Psoas muscle (tissue), 8 donors: ENCODE data around the gene FAM120B. TPM values are rescaled to one million over a fixed set of nuclear protein-coding genes. Genes with fewer than 3 reads are reported as not detected.
A peak's percentile ranks its signal among the peaks of the same experiment; 100 is the strongest.

ENCODE experiments used
- ATAC-seq, 4 donors: fragments of 200-7000 bp; cut with Tn5 transposase; one replicate each; pipeline ENCODE4 v1.9.1; 2020; ENCODE audit warnings: moderate library complexity in 3 of 4, mild to moderate bottlenecking in 2 of 4
- DNase-seq, 2 donors: peaks; one replicate each; pipeline ENCODE4 v3.0.0-alpha.2; 2020
- H3K27ac ChIP-seq: fragments of 200-600 bp; one replicate; pipeline ENCODE4 v1.8.0; 2022
- H3K27me3 ChIP-seq, 3 donors: fragments of 200-600 bp in 1 of 3; one replicate each; pipeline versions ENCODE4 v1.6.1 to v1.8.0; 2013 to 2022; ENCODE audit warnings: low read length in 2 of 3, mild to moderate bottlenecking in 2 of 3, moderate library complexity in 1 of 3; ENCODE audit not compliant: insufficient read depth in 3 of 3
- H3K36me3 ChIP-seq, 2 donors: fragments of 200-600 bp in 1 of 2; one replicate each; pipeline versions ENCODE4 v1.6.1 to v1.8.0; 2013 to 2022; ENCODE audit warnings: low read depth in 1 of 2, mild to moderate bottlenecking in 1 of 2, moderate library complexity in 1 of 2; ENCODE audit not compliant: insufficient read depth in 1 of 2
- H3K4me1 ChIP-seq: fragments of 200-600 bp; one replicate; pipeline ENCODE4 v1.8.0; 2022
- H3K4me3 ChIP-seq: fragments of 200-600 bp; one replicate; pipeline ENCODE4 v1.8.0; 2022; ENCODE audit warnings: mild to moderate bottlenecking
- H3K9me3 ChIP-seq: fragments of 200-600 bp; one replicate; pipeline ENCODE4 v1.8.0; 2022
- WGBS, 3 donors: extraction: QIAGEN DNeasy Blood & Tissue Kit; methylation state at CpG; one replicate each; pipeline versions ENCODE4 v1.1.6 to v1.1.7; 2013; 5-methylcytosine and 5-hydroxymethylcytosine counted together
- intact Hi-C, 2 donors: fragments of 100-400 bp; cut with DNase I; formaldehyde crosslinking; loops; one replicate each; pipeline versions ENCODE4 v1.11.0 to v1.14.2; 2022
- polyA plus RNA-seq, 3 donors: library from polyadenylated mRNA; stranded (reverse); fragments of 200-250 nt; gene quantifications; one replicate each; pipeline ENCODE4 v1.2.3, GENCODE V29; 2013
- total RNA-seq, 4 donors: library from RNA; stranded (reverse); fragmentation: NEBNext Ultra II Directional in 2 of 4; extraction: Animal tissue kit (Norgen Biotek cat#: 25700) in 2 of 4; gene quantifications; one replicate each; pipeline versions ENCODE4 v1.2.1 to v1.2.4, GENCODE V29; 2021 to 2023
- TF ChIP-seq, protein P1 (sequence below): fragments of 200-600 bp; IDR thresholded peaks from one replicate; pipeline ENCODE4 v1.8.0; 2022; ENCODE audit warnings: antibody characterized with exemption
- donor health status: healthy with polysubstance abuse.
- donor health status: DM: no; HTN: no; CAD: no; lungs with moderate emphysema.
- donor health status: Bipolar disorder and iron deficiency.
- donor health status: healthy.
- donor health status: DM: yes; HTN: yes; CAD: no.
- donor health status: DM: no; HTN: no; CAD: no.
- donor health status: DM: no; HTN: no; CAD: no.
- donor health status: DM: yes; HTN: yes; CAD: no.

The FAM120B gene
- total and polyA plus RNA-seq, 7 donors: 9.2 to 24.2 (median 19.4) TPM

- no peaks in the 10 kb centered on the region for H3K27me3 ChIP-seq
- DNase-seq (no peak), ATAC-seq (peak; percentile 28 to 81 (median 61))
- H3K36me3 ChIP-seq: peaks cover 0 to 12% of the 10 kb centered on the region in 2 donors
- WGBS, 3 donors: 57 to 78% (median 60%) methylated on average over 11 of the region's 11 CpGs
- H3K27ac ChIP-seq: peak overlapping the region; percentile 74
- no peaks in the 10 kb centered on the region for H3K9me3 ChIP-seq
- intact Hi-C loops: no loop called here
- TF ChIP-seq, protein P1, sequence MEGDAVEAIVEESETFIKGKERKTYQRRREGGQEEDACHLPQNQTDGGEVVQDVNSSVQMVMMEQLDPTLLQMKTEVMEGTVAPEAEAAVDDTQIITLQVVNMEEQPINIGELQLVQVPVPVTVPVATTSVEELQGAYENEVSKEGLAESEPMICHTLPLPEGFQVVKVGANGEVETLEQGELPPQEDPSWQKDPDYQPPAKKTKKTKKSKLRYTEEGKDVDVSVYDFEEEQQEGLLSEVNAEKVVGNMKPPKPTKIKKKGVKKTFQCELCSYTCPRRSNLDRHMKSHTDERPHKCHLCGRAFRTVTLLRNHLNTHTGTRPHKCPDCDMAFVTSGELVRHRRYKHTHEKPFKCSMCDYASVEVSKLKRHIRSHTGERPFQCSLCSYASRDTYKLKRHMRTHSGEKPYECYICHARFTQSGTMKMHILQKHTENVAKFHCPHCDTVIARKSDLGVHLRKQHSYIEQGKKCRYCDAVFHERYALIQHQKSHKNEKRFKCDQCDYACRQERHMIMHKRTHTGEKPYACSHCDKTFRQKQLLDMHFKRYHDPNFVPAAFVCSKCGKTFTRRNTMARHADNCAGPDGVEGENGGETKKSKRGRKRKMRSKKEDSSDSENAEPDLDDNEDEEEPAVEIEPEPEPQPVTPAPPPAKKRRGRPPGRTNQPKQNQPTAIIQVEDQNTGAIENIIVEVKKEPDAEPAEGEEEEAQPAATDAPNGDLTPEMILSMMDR: no peak
- H3K4me1 ChIP-seq: peaks cover 24% of the 10 kb centered on the region
- peak overlapping the region; percentile 39 for H3K4me3 ChIP-seq
These were observed 66.1 kb downstream of the FAM120B start for GRCh38 chr6:170372380-170373325.

DNA sequence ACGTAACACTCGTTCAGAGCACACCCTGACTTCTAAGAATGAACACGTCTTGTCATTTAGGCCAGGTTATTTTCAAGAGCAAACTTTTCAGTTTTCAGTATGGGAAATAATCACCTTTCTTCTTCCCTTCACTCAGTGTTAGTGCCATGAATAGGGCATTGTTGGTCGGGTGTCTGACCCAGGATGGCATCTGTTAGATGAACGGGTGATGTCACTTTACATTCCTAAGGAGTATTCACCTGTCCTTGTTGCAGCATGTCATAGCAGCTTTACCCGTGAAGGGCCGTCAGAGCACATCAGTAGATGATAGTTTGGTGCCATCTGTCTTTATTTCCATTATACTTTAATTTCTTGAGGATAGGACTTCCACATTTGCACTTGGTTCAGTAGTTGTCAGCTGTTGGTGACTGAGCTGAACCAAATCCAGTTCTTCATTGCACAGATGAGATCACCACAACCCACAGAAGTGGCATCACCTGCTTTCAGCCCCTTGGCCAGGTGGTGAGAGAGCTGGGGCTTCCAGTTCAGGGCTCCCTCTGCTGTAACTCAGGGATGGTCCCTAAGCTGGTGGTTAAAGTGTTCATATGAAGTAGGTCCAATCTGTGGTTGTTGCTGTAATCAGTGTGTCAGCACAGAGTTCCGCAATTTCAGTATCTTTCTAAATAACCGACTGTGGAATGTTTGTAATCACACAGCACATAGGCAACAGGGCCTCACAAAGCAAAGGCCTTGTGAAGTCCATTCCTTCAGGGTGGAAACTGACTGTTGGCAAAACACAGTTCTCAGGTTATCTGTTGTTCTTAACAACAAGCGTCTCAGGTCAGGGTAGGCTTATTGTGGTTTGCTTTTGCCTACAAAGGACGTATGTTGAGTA is 68.2 kb downstream of the FAM120B start:
- DNase-seq: no peak
- 75 to 89% (median 82%) methylated on average over 11 of the region's 11 CpGs for WGBS, 3 donors
- Histone ChIP-seq H3K4me1 (peaks cover 18% of the 10 kb centered on the region), H3K27me3 (no peaks in the 10 kb centered on the region), H3K9me3 (no peaks in the 10 kb centered on the region), H3K27ac (no peak overlapping the region), H3K4me3 (no peak overlapping the region), H3K36me3 (peaks cover 0 to 6% of the 10 kb centered on the region in 2 donors)
- ATAC-seq: peak in 3 of 4 donors; percentile 22 to 48 (median 29)
- TF ChIP-seq, protein P1: no peak
- intact Hi-C loops: no loop called here

GRCh38 chr6:170375661-170376060 is 69.1 kb downstream of the FAM120B start:
- H3K4me1 ChIP-seq: peaks cover 18% of the 10 kb centered on the region
- TF ChIP-seq, protein P1: no peak
- DNase-seq (no peak), ATAC-seq (no peak)
- no peaks in the 10 kb centered on the region for H3K9me3 ChIP-seq
- no peak overlapping the region for H3K27ac ChIP-seq
- no peak overlapping the region for H3K4me3 ChIP-seq
- intact Hi-C loops: no loop called here
- peaks cover 0 to 6% of the 10 kb centered on the region in 2 donors for H3K36me3 ChIP-seq
- WGBS, 3 donors: 88 to 95% (median 89%) methylated on average over 10 of the region's 10 CpGs
- H3K27me3 ChIP-seq: no peaks in the 10 kb centered on the region

- H3K4me1 ChIP-seq: peaks cover 18% of the 10 kb centered on the region
- intact Hi-C loops: no loop called here
- H3K4me3 ChIP-seq: no peak overlapping the region
- ATAC-seq (no peak), DNase-seq (no peak)
- WGBS, 3 donors: 87 to 94% (median 91%) methylated on average over 28 to 29 of the region's 29 CpGs
- H3K27ac ChIP-seq: no peak overlapping the region
- H3K9me3 ChIP-seq: no peaks in the 10 kb centered on the region
- H3K36me3 ChIP-seq: peaks cover 0 to 6% of the 10 kb centered on the region in 2 donors
- TF ChIP-seq, protein P1: no peak
- H3K27me3 ChIP-seq: no peaks in the 10 kb centered on the region
These were observed 70.0 kb downstream of the FAM120B start for GRCh38 chr6:170376386-170377043.
